DMS79 (cell line): ENCODE results near the gene SMOC2.

ENCODE experiments used
- DNase-seq: peaks from one replicate; lab custom pipeline; 2025; lab: John Stamatoyannopoulos, UW

The SMOC2 gene

DNA sequence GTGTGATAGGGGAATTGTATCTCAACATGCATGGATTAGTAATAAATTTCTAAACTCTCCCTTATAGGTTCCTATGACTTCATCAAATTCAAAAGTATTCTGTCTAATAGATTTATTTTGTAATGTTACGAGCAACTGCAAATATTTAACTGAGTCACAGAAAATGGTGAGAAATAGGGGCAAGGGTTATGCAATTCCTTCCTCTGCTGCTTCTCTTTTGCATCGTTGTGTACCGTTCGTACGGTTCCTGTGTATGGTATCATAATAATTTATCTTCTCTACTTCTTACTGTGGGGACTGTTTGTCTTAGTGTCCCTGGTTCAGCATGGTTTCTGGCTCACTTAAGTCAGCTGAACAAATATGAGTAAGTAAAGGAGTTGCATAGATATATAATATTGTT, 44.8 kb downstream of the SMOC2 start:
- no peak for DNase-seq

DNA sequence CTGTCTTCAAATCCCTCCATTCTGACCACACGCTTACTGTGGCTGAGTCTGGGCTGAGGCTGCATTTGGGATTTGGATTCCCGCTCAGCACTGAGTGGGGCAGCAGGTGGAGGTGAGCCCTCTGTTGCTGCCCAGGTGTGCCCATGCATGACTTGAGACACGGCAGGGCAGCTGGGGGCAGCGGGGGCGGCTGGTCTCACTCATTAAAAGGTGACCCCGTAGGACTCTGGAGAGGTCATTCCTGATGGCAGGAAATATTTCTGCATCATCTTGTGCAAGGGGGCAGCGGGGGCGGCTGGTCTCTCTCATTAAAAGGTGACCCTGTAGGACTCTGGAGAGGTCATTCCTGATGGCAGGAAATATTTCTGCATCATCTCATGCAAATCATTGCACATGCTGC, 49.8 kb downstream of the SMOC2 start:
- DNase-seq = no peak

DNA sequence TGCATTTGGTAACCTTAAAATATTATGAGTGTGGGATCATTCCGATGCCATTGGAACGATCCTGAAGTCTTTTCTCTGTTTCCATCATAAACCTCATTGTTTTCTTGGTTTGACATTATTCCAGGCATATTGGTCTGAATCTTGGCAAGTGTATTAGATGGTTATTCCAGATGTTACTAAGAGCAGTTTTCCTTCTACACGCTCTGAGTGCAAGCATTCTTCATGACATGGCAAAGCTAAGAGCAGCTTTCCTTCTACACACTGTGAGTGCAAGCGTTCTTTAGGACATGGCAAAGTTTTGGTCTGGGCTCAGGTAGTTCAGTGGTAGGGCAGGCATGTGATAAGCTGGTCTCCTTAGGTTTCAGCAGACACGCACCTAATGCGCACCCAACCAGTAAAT, 53.0 kb downstream of the SMOC2 start:
- DNase-seq = no peak

DNA sequence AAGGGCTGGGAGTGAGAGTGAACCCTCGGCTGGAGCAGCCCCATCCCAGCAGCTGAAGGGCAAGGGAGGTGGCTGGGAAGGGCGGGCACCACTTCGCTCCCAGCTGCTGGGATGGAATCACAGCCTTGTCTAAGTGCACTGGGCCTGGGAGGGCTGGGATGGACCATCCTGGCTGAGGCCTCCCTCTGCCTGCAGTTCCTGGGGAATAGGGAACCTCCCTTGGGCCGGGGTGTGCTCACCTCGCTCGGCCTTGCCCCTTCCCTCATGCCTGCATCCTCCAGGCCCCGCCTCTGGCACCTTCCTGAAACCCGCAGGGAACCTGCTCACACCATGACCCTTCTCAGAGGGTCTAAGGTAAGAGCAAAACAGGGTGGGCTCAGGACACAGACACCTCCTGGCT, 53.7 kb downstream of the SMOC2 start:
- DNase-seq = no peak

DNA sequence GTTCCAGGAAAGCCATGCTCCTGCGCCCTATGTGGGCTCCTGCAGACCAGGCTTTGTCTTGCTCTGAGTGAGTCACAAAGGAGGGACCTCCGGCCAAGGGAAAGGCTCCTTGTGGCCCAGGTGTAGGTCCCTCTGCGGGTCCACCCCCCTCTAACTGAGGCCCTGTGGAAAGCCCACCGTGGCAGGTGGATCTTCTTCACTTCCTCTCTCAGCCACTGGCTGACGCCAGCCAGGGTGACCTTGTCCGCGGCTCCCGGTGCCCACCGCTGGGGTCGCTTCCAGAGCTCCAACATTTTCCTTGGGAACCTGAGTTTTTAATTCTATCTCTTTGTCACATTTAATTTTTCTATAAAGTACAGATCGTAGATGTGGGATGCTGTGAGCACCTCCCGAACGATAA, 54.1 kb downstream of the SMOC2 start:
- no peak for DNase-seq

DNA sequence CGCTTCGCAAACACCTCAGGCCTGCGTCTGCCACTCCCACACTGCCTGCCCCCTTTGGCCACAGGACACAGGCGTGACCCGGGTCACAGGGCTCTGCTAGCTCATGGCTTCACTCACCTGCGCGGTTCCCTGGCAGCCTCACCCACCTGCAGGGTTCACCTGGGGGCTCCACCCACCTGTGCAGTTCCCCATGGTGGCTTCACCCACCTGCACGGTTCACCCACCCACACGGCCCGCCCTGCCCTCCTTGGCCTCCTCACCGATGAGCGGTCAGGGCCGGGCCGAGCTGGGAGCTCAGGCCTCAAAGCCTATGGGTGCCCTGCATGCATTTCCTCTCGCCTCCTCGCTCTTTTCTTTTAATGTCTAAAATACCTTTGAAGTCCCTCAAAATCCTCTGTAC, 54.7 kb downstream of the SMOC2 start:
- no peak for DNase-seq

DNA sequence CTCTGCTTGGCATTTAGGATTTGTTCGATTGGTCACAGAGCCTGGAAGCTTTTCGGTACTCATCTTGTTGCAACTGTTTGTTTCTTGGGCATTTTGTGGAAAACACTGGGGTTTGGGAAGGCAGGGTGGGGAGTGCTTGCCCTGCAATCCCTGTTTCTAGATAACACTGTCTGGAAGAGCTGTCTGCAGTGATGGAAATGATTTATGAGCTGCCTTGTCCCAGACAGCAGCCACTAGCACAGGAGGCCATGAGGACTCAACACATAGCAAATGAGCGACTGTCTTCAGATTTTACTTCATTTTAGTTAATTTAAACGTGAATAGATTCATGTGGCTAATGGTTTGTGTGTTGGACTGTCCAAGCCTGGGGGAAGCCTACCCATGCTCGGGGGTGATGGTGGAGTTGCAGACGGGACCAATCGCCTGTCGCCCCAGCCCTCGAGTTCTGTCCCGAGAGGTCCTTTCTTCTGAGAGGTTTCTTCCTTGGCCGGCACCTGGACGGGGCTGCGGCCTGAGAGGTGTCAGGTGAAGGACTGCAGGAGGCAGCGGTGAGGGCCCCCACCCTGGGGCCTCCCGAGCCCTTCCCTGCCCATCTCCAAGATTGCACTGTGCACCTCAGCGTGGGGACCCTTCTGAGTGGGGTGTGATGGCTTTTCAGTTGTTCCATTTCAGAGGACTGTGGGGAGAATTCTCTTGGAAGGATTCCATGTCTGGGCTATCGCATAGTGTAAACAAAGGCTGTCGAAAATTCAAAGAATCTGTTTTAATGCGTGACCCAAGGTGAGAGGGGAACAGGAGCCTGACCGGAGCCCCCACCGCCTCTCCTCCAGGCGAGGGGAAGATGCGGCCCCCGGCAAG, 55.4 kb downstream of the SMOC2 start:
- no peak for DNase-seq

DNA sequence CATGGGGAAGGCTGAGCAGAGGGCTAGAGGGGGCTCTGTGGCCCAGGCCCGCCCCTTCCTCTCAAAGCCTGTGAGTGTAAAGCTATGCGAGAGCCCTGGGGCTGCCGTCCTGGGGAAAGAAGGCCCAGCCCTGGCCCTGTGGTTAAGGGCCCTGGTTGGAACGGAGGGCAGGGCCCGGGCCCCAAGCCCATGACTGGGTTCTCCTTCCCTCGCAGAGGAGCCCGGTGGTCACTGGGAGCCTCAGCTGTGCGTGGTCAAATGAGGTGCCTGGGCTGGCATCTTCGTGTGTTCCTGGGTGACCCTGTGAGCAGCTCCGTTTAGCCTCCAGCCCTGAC, 56.0 kb downstream of the SMOC2 start:
- DNase-seq = no peak

DNA sequence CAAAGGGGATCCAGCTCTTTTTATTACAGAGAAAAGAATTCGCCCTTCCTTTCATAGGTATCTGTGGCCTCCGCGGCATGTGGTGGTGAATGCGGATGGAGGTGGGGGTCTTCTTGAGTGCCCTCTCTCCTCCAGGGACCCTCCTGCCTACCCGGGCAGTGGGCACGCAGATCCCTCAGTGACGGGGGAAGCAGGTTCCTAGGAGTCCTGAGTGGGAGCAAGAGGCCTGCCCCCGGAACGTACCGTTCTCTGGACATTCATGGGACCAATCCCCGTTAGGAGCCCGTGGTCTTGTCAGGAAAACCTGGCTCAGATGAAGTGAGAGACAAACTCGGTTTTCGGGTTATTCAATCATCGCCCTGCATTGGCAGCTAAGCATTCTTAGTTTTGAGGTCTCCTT, 56.4 kb downstream of the SMOC2 start:
- no peak for DNase-seq

DNA sequence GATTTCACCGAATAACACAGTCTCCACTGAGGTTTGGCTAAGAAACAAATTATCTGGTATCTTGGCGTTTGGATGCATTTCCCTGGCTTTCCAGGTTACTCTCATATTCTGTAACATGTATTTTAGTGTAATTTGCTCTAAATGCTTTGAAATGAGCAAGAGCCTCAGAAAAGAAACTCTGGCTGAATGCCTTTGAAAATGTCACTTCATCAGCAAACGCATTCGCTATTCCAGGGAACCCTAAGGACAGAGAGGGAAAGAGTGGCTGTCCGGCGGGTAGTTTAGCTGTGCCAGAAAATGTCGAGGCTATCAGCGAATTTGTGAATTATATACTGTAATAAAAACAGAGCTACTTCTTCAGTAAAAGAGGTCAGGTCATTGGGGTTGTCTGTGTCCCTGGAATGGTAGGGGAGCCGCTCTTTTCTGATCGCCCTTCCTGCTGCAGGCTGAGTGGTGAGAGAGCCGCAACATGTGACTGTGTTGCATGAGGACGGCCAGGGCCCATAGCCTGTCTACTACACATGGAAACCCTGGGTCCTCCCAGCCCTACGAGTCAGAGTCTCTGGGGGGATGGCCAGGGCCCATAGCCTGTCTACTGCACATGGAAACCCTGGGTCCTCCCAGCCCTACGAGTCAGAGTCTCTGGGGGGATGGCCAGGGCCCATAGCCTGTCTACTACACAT, 57.3 kb downstream of the SMOC2 start:
- DNase-seq = no peak

DNA sequence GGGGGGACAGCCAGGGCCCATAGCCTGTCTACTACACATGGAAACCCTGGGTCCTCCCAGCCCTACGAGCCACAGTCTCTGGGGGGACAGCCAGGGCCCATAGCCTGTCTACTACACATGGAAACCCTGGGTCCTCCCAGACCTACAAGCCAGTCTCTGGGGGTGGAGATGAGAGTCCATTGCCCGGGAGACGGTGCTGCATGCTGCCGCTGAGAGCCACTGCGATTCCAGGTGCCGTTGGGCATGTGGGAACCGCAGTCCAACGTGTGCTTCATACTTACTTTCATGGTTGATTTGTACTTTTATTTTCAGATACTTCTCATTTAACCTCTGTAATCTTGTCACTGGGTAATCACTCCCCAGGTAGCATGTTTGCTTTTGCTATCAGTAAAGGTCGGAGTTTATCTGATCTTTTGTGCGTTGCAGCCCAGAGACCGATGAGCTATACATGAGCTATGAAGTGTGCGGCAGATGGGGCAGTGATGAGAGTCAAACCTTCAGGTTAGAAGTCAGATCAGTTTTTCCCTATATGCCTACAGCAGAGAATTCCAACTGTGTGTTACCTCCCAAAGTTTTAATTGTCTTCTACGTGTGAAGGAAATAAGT, 58.2 kb downstream of the SMOC2 start:
- no peak for DNase-seq

DNA sequence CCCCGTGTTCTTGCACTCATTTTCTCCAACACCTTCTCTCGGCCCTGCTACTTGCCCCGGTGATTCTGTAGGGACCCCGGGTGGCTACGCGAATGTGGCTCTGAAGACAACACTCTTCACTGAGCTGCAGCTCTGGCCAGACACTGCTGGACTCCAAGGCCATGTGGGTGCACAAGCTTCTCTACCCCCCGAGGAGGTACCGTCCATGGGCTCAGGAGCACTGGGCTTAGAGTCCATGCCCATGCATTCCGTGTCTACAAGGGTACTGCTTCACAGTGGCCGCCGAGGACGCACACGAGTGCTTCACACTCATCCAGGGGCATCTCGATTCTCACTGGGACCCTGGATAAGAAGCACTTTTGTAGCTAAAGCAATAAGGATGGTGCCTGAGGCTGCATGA, 59.5 kb downstream of the SMOC2 start:
- DNase-seq = no peak

DNA sequence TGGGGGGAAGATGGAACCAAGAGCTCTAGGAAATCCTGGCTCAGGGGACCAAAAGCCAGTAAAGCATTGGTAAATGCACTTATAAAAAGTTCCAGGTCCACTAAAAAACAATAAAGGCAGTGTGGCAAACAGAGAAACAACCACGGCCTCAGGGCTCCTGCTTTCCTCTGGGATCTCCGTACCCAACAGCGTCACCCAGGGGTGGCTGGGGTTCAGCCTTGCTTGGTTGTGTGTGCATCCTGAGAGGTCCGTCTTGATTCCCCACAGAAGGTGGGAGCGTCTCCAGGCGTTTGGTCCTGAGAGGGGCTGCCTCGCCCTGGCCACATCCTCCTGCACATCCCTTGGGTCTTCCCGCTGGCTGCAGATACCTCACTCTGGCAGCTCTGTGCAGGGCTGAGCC, 60.6 kb downstream of the SMOC2 start:
- no peak for DNase-seq

DNA sequence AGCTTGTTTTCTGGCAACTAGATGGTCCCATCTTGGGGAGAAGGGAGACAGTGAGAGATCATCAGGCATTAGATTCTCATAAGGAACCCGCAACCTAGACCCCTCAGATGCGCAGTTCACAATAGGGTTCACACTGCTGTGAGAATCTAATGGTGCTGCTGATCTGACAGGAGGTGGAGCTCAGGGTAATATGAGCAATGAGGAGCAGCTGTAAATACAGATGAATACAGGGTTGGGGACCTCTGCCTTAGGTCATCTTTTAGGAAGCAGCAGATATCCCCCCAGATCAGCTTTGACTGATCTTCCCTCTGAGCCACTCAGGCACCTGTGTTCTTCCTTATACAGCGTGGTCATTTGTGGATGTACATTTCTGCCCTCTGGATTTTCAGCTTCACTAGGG, 63.4 kb downstream of the SMOC2 start:
- DNase-seq = no peak

DNA sequence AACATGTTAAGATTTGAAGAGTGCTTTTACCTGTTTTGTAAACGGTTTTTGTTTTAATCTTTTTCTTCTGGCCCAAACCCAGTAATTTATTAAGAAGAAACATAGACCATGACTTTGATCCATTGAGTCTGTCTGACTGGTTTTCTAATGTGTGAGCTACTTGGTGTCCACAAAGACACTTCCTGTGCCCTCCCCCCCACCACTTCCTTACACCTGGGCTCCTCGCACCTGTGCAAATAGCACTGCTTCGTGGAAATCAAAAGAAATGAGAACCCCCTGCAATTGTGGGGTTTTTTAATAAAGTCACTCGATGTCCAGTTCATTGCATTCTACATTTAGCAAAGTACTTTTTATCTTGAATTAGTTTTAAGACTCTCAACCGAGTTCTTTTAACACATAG, 65.5 kb downstream of the SMOC2 start:
- DNase-seq = peak; percentile 6

DNA sequence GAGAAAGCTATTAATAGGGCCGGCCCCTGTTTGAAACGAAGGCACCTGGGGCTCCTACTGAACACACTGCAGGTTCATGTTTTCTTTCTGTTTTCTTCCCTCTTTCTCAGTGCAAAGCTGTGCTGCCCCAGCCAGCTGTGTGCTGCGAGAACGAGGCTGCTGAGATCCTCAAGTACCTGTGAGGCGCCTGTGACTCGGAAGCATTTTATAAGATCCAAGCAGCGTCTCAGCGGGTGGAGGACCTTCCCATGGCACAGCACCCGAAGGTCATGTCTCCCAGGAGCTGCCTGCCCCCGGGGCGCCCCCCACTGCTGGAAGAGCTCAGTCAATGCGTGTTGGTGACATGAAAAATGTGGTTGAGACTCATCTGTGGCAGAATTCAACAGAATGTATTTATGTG, 66.3 kb downstream of the SMOC2 start:
- DNase-seq = no peak

DNA sequence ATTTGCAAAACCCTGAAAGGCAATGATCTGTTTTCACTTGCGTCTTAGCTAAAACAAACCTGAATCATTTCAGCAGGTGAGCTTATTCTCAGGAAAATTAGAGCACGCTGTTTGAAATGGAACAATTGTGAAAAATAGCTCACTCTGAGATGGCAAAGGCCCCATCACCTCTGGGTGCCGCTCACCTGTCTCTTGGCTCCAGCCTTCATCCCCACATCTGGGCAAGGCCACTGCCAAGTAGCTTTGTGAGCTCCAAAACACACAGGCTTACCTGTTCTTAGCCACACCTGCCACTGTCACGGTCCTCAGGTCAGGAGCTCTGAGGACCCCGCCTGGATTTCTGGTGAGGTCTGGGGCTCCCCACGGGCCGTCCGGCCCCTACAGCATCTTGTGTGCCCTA, 66.7 kb downstream of the SMOC2 start:
- no peak for DNase-seq

DNA sequence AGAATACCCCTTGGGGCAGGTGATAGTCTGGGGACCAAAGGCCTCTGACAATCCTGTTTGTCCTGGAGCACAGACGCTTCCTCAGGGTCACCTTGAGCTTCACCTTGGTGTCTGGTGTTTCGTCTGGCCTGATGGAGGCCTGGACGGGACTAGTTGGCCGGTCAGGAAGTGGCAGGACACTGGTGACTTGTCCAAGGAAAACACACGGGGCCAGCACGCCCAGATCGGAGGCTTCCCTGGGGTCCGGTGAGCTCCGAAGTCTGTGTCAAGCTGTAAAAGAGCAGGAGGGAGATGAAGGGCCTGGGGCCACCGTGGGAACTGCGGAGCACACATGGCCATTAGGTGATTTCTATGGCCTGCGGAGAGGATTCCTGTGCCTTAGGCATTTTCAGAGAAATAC, 67.9 kb downstream of the SMOC2 start:
- DNase-seq = no peak

DNA sequence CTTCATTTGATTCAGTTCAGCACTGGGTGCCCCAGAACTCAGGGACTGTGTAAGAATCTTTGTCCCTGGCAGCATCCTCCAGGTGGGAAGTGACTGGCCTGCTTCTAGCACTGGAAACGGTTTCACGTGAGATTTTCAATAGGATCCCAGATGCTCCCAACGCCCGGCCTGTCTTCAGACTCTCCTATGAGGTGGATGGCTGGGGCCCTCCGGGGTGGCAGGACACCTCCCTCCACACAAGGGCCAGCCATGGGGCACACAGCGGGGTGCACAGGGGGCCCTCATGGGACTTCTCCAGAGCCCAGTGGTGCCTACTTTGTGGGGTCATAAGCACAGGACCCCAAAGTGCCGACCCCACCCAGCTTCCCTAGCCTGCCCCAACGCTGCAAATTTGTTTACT, 72.8 kb downstream of the SMOC2 start:
- no peak for DNase-seq

DNA sequence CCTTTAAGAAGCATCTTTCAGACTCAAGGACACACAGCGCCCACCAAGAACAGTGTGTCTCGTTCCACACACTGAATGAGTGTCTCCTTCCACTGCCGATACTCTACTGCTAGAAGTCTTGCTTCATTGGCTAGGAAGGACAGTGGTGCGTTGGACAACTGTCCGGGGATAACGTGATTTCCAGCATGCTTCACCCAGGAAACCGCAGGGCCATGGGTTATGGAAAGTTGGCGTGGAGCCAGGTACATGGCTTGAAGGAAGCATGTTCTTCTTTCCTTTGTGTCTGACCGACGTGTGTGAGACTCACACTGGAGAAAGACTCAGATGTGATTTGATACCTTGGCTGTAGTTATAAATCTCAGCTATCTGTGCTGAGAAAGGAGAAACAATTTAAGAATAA, 73.2 kb downstream of the SMOC2 start:
- DNase-seq = no peak

DNA sequence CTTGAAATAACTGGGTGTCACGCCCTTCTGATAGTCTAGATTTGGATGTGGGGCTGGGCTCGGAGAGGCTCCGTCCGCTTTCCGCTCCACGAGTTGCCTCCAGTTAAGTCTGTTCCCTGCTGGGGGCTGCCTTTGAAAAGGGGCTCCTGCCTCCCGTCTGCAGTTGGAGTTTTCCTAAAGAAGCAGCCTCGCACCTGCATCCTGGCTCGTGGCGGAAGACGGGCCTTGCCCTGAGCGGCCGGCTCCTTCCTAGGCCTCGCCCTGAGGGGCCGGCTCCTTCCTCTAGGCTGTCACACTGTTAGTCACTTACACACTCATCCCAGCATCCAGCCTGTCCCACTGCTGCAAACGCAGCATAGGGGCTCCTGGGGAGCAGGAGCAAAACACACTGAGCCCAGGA, 74.4 kb downstream of the SMOC2 start:
- DNase-seq = no peak

DNA sequence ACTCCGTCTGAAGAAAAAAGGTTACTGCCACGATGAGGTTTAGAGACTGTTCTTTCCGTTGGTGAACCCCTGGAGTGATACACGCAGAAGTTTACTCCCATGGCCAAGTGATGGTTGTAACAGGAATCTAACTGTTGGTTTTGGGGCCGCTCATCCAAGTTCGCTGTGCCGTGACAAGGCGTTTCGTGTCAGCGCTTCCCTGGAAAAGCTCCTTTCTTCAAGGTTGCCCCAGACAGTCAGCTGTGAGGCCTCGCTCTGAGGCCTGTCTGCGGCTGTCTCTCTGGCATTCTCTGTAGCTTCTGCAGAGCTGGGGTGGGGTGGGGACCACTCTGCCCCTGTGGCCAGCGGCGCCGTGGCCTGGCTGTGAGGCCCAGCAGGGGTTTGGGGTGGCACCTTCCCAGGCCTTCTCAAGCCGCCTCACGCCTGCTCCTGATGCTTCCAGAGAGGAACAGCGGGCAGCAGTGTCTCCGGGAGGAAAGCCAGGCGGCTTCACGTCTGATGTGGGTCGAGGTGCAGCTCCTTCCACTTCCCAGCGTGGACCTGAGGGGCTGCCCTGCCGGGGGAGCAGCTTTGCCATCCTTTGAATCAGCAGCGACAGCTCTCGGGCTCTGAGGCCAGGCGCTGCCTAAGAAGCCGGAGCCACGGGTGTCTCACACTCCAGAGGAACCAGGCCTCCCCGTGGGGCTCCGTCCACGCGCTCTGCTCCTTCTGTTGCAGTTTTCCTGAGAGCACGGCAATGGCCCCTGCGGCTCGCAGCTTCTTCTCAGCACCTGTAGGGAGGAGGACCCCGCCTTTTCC, 76.2 kb downstream of the SMOC2 start:
- no peak for DNase-seq
